Pancreas (tissue), 10 donors: Measurements from ENCODE around the gene CLCN6. TPM values are rescaled to one million over a fixed set of nuclear protein-coding genes. Genes with fewer than 3 reads are reported as not detected.

Experiments used
- ATAC-seq, 4 donors: fragments of 200-7000 bp; cut with Tn5 transposase; one replicate each; pipeline versions ENCODE4 v1.8.0 to v1.9.1; 2020; ENCODE audit warnings: mild to moderate bottlenecking in 4 of 4, moderate library complexity in 4 of 4
- DNase-seq, 6 donors: peaks; one replicate each; pipeline ENCODE4 v3.0.0-alpha.2; 2020
- FAIRE-seq: peaks from 2 replicates; lab custom pipeline; 2012; peaks lifted over from hg19 to GRCh38; lab: Jason Lieb, UNC
- H3K27ac ChIP-seq, 4 donors: fragments of 200-600 bp; sonication (generic); 1 replicate in 3 of 4; 2 replicates in 1 of 4; pipeline versions ENCODE4 v1.5.0 to v1.8.0; 2020
- H3K27me3 ChIP-seq, 4 donors: fragments of 200-600 bp; one replicate each; pipeline ENCODE4 v1.8.0; 2021
- H3K36me3 ChIP-seq, 3 donors: fragments of 200-600 bp; sonication (generic) in 1 of 3; one replicate each; pipeline versions ENCODE4 v1.5.0 to v1.8.0; 2020 to 2021
- H3K4me1 ChIP-seq, 3 donors: fragments of 200-600 bp; one replicate each; pipeline ENCODE4 v1.8.0; 2021
- H3K4me3 ChIP-seq, 4 donors: fragments of 200-600 bp; sonication (generic) in 2 of 4; one replicate each; pipeline versions ENCODE4 v1.5.0 to v1.8.0; 2020 to 2021
- H3K9me3 ChIP-seq, 4 donors: fragments of 200-600 bp; one replicate each; pipeline ENCODE4 v1.8.0; 2021
- WGBS, 2 donors: extraction: QIAGEN DNeasy Blood & Tissue Kit; methylation state at CpG; one replicate each; pipeline ENCODE4 v1.1.7; 2013; 5-methylcytosine and 5-hydroxymethylcytosine counted together
- intact Hi-C, 3 donors: fragments of 100-400 bp; cut with DNase I; formaldehyde crosslinking; loops; one replicate each; pipeline versions ENCODE4 v1.11.1 to v1.14.2; 2022
- polyA plus RNA-seq, 2 donors: library from polyadenylated mRNA; stranded (reverse); fragments of 200-250 nt; gene quantifications; one replicate each; pipeline ENCODE4 v1.2.3, GENCODE V29; 2013
- total RNA-seq, 6 donors: library from RNA; stranded (reverse); fragmentation: NEBNext Ultra II Directional in 4 of 6; extraction: Animal tissue kit (Norgen Biotek cat#: 25700) in 4 of 6; gene quantifications; one replicate each; pipeline versions ENCODE4 v1.2.1 to v1.2.4, GENCODE V29; 2021 to 2023
- TF ChIP-seq, protein P1 (sequence below), 4 donors: fragments of 200-600 bp; sonication (generic) in 3 of 4; IDR thresholded peaks; one replicate each; pipeline versions ENCODE4 v1.5.0 to v1.8.0; 2021; ENCODE audit warnings: antibody characterized with exemption in 4 of 4
- donor health status: healthy with polysubstance abuse.
- donor health status: DM: no; HTN: no; CAD: no; lungs with moderate emphysema.
- donor health status: DM: no; HTN: no; CAD: no.
- donor health status: control.
- donor health status: control.
- donor health status: Bipolar disorder and iron deficiency.
- donor health status: DM: yes; HTN: yes; CAD: no.
- donor health status: DM: no; HTN: no; CAD: no.
- donor health status: DM: no; HTN: no; CAD: no.
- donor health status: DM: yes; HTN: yes; CAD: no.

Gene CLCN6
- total and polyA plus RNA-seq, 8 donors, result 4.3 to 16.8 (median 7.6) TPM

GRCh38 chr1:11855430-11855829, 49.4 kb downstream of the CLCN6 start:
- FAIRE-seq (no peak), ATAC-seq (no peak), DNase-seq (no peak)
- Histone ChIP-seq H3K36me3 (no peaks in the 10 kb centered on the region), H3K4me3 (no peak overlapping the region), H3K27ac (no peak overlapping the region), H3K4me1 (no peaks in the 10 kb centered on the region), H3K27me3 (peaks cover 0 to 19% (median 3%) of the 10 kb centered on the region in 4 donors), H3K9me3 (no peaks in the 10 kb centered on the region)
- WGBS, 2 donors, result 48 to 49% methylated on average over 8 of the region's 8 CpGs
- TF ChIP-seq, protein P1, sequence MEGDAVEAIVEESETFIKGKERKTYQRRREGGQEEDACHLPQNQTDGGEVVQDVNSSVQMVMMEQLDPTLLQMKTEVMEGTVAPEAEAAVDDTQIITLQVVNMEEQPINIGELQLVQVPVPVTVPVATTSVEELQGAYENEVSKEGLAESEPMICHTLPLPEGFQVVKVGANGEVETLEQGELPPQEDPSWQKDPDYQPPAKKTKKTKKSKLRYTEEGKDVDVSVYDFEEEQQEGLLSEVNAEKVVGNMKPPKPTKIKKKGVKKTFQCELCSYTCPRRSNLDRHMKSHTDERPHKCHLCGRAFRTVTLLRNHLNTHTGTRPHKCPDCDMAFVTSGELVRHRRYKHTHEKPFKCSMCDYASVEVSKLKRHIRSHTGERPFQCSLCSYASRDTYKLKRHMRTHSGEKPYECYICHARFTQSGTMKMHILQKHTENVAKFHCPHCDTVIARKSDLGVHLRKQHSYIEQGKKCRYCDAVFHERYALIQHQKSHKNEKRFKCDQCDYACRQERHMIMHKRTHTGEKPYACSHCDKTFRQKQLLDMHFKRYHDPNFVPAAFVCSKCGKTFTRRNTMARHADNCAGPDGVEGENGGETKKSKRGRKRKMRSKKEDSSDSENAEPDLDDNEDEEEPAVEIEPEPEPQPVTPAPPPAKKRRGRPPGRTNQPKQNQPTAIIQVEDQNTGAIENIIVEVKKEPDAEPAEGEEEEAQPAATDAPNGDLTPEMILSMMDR (IDR thresholded peaks at IDR 0.05), result no peak
- intact Hi-C loops, result no loop called here

DNA sequence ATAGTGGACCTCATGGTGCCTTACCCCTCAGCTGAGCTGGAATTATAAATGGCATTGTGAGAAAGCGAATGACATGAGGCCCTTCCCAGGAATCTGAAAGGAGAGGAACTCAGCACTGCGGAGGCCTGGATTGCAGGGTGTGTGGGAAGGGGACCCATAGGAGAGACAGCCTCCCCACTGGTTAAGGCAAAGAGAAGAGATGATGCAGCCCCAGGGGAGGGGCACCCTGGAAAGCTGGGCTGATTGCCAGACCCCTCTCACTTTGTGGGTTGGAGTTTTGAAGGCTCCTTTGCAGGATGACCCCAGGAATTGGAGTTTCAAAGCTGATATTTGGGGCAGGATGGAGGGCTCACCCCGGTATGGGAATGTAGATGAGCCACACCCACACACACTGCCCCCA, 50.7 kb downstream of the CLCN6 start:
- TF ChIP-seq, protein P1 (IDR thresholded peaks at IDR 0.05), result no peak
- no peak overlapping the region for H3K27ac ChIP-seq
- intact Hi-C loops, result no loop called here
- H3K4me1 ChIP-seq, result no peaks in the 10 kb centered on the region
- H3K9me3 ChIP-seq, result no peaks in the 10 kb centered on the region
- H3K27me3 ChIP-seq, result peaks cover 0 to 19% (median 3%) of the 10 kb centered on the region in 4 donors
- no peak overlapping the region for H3K4me3 ChIP-seq
- FAIRE-seq (no peak), ATAC-seq (no peak), DNase-seq (no peak)
- no peaks in the 10 kb centered on the region for H3K36me3 ChIP-seq
- WGBS, 2 donors, result 43 to 54% methylated on average over 3 of the region's 3 CpGs

- TF ChIP-seq, protein P1 (IDR thresholded peaks at IDR 0.05), result no peak
- ATAC-seq, result no peak
These were observed 51.3 kb downstream of the CLCN6 start for GRCh38 chr1:11857164-11857851.

GRCh38 chr1:11858158-11858557, 52.2 kb downstream of the CLCN6 start:
- TF ChIP-seq, protein P1 (IDR thresholded peaks at IDR 0.05), result no peak

More at GRCh38 chr1:11857164-11857851, 51.3 kb downstream of the CLCN6 start:
- no peak overlapping the region for H3K27ac ChIP-seq
- DNase-seq, result no peak
- no peaks in the 10 kb centered on the region for H3K9me3 ChIP-seq
- FAIRE-seq, result no peak
- H3K27me3 ChIP-seq, result peaks cover 0 to 19% (median 3%) of the 10 kb centered on the region in 4 donors
- H3K4me1 ChIP-seq, result no peaks in the 10 kb centered on the region
- intact Hi-C loops, result no loop called here
- H3K36me3 ChIP-seq, result no peaks in the 10 kb centered on the region
- no peak overlapping the region for H3K4me3 ChIP-seq
- 31 to 32% methylated on average over 10 of the region's 10 CpGs for WGBS, 2 donors

DNA sequence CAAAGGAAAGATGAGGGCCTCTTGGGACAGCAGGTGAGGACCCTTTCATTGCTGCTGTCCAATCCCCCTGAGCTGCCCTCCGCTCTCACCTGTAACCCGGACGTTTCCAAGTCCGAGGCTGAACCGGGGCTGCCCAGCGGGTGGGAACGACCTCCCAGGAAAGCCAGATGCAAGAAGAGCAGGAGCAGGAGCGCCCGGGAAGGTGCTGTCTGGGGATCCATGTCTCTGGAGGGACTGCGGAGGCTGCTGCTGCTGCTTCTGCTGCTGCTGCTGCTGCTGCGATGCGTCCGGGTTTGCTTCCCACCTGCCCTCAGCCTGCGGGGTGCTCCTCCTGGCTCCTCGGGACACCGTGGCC, 52.6 kb downstream of the CLCN6 start, which contains the start of gene NPPB:
Gene NPPB (minus strand): TSS at position 333 of the 355 bp plus-strand sequence. CDS start 112 bp downstream, at position 221.
- Histone ChIP-seq H3K4me1 (no peaks in the 10 kb centered on the region), H3K27me3 (peaks cover 0 to 22% (median 3%) of the 10 kb centered on the region in 4 donors), H3K9me3 (no peaks in the 10 kb centered on the region), H3K36me3 (no peaks in the 10 kb centered on the region), H3K4me3 (peak within 1 kb of the TSS in 1 of 4 donors; percentile 13), H3K27ac (no peak within 1 kb of the TSS)
- DNase-seq (no peak), ATAC-seq (no peak), FAIRE-seq (no peak)
- WGBS, 2 donors, result 11 to 15% methylated on average over 16 of the region's 16 CpGs
- intact Hi-C loops, result no loop called here
- TF ChIP-seq, protein P1 (IDR thresholded peaks at IDR 0.05), result no peak

More at GRCh38 chr1:11858158-11858557, 52.2 kb downstream of the CLCN6 start:
- Histone ChIP-seq H3K36me3 (no peaks in the 10 kb centered on the region), H3K4me1 (no peaks in the 10 kb centered on the region), H3K27me3 (peaks cover 0 to 22% (median 3%) of the 10 kb centered on the region in 4 donors), H3K27ac (no peak overlapping the region), H3K4me3 (no peak overlapping the region), H3K9me3 (no peaks in the 10 kb centered on the region)
- FAIRE-seq (no peak), ATAC-seq (no peak), DNase-seq (peak in 1 of 6 donors; percentile 67)
- intact Hi-C loops, result no loop called here
- WGBS, 2 donors, result 65 to 71% methylated on average over 14 of the region's 14 CpGs
